NT2/D1 (cell line): ENCODE measurements around the gene A2ML1.

ENCODE experiments used
- SUZ12 ChIP-seq: IDR thresholded peaks from 2 replicates; pipeline ENCODE4 v1.6.1; 2011; ENCODE audit not compliant: insufficient read length, insufficient read depth; ENCODE audit errors: extremely low read depth
- YY1 ChIP-seq: IDR thresholded peaks from 2 replicates; pipeline ENCODE4 v1.6.1; 2011; ENCODE audit not compliant: insufficient read length, insufficient read depth
- ZNF274 ChIP-seq: IDR thresholded peaks from 2 replicates; pipeline ENCODE4 v1.6.1; 2011; ENCODE audit warnings: mild to moderate bottlenecking, low read depth, low read length

- TF ChIP-seq SUZ12 (no peak), YY1 (no peak), ZNF274 (no peak)
Measured at GRCh38 chr12:8891976-8892375, 69.6 kb downstream of the A2ML1 start.
